ENCODE measurements around the gene ZNF366.

Gene ZNF366

GRCh38 chr5:72488756-72489155, 18.5 kb downstream of the ZNF366 start:
- no peak for DNase-seq

DNA sequence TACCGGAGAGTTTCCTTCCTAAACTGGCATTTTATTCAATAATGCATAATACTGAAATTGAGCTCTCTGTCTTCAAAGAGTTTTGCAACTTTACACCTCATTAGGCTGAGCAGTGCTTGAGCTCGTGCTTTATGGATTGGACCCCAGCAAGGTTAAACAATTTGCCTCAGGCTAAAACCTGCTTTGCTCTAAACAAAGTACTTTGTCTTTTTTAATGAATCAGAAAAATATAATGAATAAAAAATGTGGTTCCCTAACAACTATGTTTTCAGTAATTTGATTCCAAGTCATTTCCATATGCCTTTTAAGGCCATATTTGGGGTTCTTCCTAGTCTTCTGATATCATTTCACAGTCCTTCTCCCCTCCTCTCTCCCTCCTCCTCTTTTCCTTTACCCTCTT, 20.0 kb downstream of the ZNF366 start:
- DNase-seq = no peak

GRCh38 chr5:72486371-72486770, 20.8 kb downstream of the ZNF366 start:
- no peak for DNase-seq

DNA sequence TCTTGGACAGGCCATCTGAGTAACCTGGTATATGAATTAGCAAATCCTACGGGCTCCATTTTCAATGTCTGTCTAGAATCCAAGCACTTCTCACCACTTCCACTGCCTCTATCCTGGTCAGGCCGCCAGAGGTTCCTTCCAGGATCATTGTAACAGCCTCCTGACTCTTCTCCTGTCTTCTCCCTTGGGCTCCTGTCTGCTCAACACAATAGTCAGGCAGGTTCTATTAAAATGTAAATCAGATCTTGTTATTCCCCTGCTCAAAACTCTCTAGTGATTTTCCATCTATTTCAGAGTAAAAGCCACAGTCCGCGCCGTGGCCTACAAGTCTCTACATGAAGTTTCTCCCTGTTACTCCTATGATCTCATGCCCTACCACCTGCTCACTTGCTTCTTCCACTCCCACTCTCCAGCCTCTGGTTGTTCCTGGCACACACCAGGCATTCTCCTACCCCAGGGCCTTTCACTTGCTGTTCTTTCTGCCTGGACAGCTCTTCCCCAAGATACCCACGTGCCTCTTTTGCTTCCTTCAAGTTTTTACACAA, 21.7 kb downstream of the ZNF366 start:
- DNase-seq = no peak

DNA sequence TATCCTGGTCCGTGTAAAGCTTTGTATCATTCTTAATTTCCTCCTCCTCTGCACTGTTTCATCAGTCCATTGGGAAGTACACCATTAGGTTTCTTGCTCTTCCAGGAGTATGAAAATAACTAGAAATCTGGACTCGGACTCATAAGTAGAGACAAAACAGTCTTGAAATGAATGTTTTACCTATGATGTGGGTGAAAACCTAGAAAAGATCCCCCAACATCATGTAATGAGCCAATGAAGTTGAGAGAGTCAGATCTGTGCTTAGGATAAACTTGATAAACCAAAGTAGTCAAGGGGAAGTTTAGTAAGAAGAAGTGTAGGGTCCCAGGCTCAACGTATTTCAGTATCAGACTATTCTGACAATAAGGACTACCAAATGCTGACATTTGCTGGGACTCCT, 25.2 kb downstream of the ZNF366 start:
- no peak for DNase-seq

GRCh38 chr5:72480841-72481240, 26.4 kb downstream of the ZNF366 start:
- no peak for DNase-seq

DNA sequence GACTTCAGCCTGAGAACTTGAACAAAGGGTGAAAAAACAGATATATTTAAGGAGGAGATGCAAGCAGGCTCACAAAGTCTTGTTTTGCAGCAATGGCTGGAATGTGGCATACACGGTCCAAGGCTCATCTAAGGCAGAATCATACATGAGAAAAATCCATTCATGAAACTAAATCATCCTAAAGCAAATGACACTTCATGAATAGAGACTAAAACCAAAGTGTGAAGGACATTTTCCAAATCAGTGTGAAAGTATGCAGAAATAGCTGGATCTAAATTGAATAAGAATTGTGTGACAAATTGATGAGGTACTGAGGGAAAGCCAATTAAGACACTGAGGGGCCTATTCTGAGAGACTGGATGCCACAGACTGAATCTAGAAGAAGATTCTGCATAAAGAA, 27.3 kb downstream of the ZNF366 start:
- no peak for DNase-seq

DNA sequence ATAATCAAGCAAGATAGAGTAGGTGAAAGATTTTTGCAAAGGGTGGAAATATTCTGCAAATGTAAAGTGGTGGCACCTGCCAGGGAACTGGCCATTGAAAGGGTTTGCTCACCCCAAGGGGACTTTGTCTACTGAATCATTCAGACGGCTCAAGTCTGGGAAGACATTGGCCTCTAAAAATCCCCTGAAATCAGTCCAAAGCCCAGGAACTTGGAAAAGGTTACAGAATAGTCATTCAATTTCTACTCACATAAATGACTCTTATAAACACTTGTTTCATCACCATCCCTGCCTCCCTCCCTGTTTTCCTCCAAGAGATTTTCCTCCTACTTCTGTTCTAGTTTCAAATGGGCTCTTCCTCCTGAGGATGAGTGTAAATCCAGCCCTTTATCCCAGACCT, 28.5 kb downstream of the ZNF366 start:
- no peak for DNase-seq

GRCh38 chr5:72478276-72478675, 28.9 kb downstream of the ZNF366 start:
- no peak for DNase-seq

DNA sequence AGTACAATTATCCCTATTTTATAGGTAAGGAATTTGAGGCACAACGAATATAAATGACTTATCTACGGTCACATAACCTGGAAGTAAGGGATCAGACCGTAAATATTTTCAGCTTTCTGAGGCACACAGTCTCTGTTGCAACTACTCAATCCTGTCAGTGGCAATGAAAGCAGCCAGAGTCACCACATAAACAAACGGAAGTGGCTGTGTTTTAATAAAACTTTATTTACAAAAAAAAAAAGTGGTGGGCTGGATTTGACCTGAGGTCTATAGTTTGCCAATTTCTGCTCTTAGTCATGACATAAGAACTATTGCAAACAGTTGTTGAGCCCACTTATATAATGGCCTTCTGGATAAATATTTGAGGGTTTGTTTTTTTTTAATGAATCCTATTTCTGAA, 29.6 kb downstream of the ZNF366 start:
- no peak for DNase-seq

- DNase-seq = no peak
These were observed 30.0 kb downstream of the ZNF366 start for GRCh38 chr5:72477176-72477575.

- no peak for DNase-seq
These were observed 30.5 kb downstream of the ZNF366 start for GRCh38 chr5:72476721-72477120.

GRCh38 chr5:72476275-72476674, 30.9 kb downstream of the ZNF366 start:
- DNase-seq = no peak

DNA sequence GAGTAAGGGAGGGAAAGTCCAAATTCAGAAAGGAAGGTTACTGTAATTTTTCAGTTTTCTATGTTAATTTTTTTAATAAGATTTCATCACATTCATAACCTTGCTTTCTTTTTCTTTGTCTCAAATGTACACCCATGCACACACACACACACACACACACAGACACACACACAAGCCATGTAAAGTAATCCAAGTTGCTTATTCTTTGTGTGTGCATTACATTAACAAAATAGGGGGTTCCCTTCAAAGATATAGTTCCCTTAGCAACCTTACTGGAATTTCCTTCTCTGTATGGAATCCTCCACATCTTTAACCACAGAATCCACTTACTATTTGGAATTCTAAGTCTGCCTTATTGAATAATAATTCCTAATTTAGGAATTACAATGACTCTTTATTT, 32.7 kb downstream of the ZNF366 start:
- no peak for DNase-seq

DNA sequence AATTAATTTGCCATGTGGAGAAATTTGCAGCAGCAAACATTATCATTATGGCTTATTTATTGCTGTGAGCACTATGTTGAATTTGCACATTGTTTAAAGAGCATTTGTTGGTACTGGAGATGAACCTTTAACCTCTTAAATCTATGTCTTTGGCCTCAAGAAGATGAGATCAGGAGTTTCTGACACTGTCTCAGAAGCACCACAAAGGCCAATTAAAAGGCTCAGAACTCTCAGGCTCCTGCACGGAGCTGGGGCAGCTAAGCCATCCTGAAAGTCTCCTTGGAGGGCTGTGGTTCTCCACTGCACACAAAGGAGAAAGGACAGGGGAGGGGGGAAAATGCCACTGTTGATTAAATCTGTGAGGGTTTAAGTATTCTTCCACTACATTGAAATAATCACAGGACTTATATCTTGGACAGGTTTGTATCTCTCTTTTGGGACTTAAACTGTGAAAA, 33.1 kb downstream of the ZNF366 start:
- no peak for DNase-seq

- DNase-seq = no peak
These were observed 34.4 kb downstream of the ZNF366 start for GRCh38 chr5:72472666-72473422.

GRCh38 chr5:72472031-72472430, 35.2 kb downstream of the ZNF366 start:
- DNase-seq = no peak

GRCh38 chr5:72470826-72471225, 36.4 kb downstream of the ZNF366 start:
- no peak for DNase-seq

- no peak for DNase-seq
These were observed 38.6 kb downstream of the ZNF366 start for GRCh38 chr5:72468606-72469005.

GRCh38 chr5:72468024-72468423, 39.2 kb downstream of the ZNF366 start:
- DNase-seq = no peak

- no peak for DNase-seq
These were observed 39.7 kb downstream of the ZNF366 start for GRCh38 chr5:72467461-72467860.

GRCh38 chr5:72465601-72466563, 41.3 kb downstream of the ZNF366 start:
- DNase-seq = no peak

GRCh38 chr5:72465066-72465465, 42.1 kb downstream of the ZNF366 start:
- DNase-seq = no peak

DNA sequence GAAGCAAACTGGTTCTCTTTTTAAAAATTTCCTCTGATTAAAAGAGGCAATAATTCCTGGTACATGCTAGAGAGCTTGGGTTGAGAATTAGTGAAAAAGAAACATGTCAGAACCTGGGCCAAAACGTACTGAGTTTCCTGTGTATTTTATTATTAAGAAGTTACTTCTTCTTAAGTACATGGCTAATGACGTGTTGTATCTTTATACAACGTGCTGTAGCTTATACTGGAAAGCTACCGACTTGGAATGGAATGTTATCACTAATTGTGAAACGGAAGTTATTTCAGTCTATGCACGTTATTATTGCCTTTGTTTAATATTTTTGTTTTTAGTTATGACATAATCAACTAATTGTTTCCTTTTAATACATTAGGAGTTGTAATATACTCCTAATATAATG, 43.1 kb downstream of the ZNF366 start:
- no peak for DNase-seq

All from CD4-positive, alpha-beta T cell treated with Interleukin-12 subunit alpha and Interleukin-12 subunit beta, for 1 hour (primary cell).